NCI-H748 (cell line): ENCODE results near the gene TBCA.
"Not testable (repeated sequence)": the region's sequence is repeated elsewhere in the genome, so short reads cannot be mapped to it uniquely, and the experiment has no call there.

Experiments
- DNase-seq: peaks from one replicate; lab custom pipeline; 2025; ENCODE audit not compliant: unreplicated experiment; lab: John Stamatoyannopoulos, UW

The TBCA gene

DNA sequence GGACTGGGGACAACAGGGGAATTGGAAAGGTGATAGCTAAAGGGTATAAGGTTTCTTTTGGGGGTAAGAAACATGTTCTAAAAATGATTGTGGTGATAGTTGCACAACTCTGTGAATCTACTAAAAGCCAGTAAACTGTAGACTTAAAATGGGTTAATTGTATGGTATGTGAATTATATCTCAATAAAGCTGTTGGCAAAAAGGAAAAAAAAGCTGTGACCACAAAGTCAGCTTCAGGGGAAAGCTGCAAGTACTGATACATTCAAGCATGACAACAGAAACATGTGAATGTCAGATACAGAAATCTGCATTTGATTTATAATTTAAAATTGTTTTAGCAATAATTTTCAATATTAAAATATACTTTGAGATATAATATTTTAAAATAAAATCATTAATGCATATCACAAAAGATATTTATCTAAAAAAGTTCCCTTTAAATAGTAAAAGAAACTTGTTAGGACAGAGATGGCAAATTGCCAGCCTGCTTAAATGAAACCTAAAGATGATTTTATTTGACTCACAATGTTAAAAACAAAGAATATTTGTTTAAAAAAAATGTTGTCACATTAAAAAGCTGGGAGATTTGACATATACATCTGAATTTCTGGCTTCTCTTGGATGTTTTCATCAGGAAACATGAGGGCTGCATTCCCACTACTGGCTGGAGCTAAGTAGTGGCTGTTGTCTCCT lies 66.0 kb downstream of the TBCA start:
- DNase-seq, result no peak

DNA sequence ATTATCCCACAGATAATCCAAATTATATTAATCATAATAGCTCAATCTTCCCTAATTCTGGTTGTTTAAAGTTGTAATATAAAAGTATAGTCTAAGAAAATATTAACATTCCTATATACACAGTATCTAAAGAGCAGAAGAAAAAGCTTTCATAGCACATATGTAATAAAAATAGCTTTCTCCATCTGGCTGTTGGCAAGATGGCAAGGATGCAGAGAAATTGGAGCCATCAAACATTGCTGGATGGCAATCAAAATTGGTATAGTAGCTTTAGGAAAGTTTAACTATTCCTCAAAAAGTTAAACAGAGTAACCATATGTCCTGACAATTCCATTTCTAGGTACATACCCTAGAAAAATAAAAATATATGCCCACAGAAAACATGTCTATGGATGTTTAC lies 66.8 kb downstream of the TBCA start:
- DNase-seq, result no peak

DNA sequence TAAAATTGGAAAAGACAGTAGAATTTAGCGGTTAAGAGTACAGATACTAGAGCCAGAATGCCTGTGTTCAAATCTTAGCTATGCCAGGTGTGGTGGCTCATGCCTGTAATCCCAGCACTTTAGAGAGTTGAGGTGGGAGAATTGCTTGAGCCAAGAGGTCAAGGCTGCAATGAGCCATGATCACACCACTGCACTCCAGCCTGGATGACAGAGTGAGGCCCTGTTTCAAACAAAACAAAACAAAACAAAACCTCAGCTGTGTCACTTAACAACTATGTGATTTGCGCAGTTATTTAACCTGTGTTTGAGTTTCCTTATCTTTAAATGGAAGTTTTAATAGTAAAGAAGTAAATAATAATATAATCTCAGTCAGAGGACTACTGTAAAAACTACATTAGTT lies 68.3 kb downstream of the TBCA start:
- DNase-seq, result no peak

DNA sequence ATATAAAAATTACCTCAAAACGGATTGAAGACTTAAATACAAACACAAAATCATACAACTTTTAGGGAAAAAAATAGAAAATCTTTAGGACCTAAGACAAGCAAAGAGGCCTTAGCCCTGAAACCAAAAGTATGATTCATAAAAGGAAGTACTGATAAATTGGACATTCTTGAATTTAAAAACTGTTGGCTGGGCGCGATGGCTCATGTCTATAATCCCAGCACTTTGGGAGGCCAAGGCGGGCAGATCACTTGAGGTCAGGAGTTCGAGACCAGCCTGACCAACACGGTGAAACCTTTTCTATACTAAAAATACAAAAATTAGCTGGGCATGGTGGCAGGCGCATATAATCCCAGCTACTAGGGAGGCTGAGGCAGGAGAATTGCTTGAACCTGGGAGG lies 76.6 kb downstream of the TBCA start:
- DNase-seq, result not testable (repeated sequence)

DNA sequence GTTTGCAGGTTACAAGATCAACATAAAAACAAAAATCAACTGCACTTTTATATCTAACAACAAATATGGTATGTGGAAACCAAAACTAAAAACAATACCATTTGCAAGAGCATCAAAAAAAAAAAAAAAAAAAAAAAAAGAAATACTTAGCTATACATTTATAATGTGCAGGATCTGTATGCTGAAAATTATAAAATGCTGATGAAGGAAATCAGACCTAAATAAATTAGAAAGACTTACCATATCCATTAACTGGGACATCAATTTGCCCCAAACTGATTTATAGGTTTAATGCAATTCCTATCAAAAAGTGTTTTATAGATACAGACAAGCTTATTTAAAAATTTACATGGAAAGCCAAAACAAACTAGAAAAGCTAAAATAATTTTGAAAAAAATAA lies 77.2 kb downstream of the TBCA start:
- DNase-seq, result no peak

DNA sequence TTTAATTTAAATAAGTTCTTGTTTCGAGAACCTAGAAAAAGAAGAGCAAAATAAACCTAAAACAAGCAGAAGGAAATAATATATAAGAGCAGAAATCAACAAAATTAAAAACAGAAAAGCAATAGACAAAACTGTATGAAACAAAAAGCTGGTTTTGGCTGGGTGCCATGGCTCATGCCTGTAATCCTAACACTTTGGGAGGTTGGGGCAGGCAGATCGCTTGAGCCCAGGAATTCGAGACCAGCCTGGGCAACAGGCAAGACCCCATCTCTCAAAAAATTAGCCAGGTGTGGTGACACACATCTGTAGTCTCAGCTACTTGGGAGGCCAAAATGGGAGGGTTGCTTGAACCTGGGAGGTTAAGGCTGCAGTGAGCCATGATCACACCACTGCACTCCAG lies 78.4 kb downstream of the TBCA start:
- DNase-seq, result no peak

DNA sequence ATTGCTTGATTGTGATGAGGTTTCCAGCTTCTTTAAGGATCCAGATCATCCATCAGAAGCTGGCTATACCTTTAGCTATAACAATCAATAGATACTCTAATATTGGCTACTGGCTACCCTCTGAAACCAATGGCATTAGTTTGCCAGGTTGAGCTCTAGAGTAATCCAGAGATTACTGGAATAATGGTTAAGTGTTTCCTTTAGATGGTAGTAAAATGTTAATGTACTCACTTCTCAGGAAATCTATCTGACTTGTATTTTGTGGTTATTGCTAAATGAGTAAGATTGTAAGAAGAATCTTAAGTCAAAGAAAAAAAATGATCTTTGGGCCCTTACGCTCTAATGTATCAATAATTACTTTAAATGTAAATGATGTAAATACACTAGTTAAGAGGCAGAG lies 80.0 kb downstream of the TBCA start:
- no peak for DNase-seq

DNA sequence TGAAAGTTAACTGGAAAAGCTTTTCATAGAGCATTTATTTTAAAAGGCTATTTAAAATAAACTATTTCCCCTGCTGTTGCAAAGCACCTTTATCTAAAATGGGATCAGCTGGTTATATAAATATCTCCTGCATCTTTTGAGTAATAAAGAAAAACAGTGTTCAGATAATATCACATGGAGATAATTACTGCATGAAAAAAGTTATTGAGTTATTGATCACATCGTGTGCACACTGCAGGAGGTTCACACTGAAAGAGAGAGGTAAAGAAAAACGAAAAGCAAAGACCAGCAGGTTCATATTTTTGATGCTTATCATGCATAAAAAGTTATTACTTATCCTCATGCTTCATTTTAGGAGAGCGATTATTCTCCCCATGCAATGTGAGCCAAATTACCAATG lies 82.2 kb downstream of the TBCA start:
- no peak for DNase-seq

DNA sequence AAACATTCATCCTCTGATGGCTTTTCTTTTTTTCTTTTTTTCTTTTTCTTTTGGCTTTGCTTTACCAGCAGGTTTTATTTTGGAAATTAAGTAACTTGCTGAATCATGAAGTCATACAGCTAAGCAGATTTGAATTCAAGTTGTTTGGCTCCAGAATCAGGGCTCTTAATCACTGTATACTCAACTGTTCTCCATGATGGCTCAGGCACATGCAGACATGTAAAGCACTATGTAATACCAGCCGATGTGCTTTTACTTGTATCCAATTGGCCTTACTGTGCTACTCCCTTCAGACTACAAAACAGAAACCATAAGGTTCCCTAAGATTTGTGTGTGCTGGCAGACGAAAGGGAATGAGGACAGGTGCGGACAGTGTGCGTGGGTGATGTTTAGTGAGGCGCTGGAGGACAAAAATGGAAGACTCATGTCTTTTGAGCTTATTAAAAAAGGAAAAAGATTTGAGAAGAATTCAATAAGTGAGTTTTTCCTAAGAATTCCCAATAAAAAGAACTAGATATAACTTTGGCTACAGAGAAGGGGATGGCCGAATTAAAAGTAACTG lies 92.9 kb downstream of the TBCA start:
- no peak for DNase-seq

DNA sequence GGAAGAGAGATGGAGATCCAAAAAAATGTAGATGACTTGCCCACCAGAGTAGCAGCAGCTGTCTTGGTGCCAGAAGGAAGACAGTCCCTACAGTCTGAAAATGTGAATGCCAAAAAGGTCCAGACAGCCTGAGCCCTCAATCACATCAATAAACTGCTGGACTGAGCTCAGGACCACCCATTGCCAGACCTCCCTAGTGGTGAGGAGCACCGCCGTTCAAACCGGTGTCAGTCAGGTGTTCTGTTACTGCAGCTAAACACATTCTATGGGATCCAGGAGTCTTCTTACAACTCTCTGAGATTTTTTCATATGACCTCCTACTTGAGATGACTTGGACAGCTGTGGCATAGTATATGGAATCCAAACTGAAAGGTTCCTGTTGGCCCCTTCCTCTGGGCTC lies 105.6 kb downstream of the TBCA start:
- no peak for DNase-seq

DNA sequence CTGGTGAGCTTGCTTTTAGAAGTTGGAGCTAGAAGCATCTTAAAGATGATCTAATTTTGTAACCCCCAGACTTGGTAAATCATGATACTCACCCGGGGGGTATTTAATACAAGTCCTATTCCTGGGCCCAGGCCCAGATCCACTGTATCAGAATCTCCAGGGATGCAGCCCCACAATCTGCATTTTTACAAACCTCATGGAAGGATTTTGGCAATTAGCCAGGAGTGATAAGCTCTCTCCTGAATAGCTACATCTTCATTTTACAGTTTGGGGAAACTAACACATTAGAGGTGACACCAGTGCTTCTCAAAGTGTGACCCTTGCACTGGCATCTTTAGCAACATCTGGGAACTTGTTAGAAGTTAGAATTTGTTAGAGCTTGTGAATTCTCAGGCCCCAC lies 106.5 kb downstream of the TBCA start:
- DNase-seq, result peak; percentile 55

DNA sequence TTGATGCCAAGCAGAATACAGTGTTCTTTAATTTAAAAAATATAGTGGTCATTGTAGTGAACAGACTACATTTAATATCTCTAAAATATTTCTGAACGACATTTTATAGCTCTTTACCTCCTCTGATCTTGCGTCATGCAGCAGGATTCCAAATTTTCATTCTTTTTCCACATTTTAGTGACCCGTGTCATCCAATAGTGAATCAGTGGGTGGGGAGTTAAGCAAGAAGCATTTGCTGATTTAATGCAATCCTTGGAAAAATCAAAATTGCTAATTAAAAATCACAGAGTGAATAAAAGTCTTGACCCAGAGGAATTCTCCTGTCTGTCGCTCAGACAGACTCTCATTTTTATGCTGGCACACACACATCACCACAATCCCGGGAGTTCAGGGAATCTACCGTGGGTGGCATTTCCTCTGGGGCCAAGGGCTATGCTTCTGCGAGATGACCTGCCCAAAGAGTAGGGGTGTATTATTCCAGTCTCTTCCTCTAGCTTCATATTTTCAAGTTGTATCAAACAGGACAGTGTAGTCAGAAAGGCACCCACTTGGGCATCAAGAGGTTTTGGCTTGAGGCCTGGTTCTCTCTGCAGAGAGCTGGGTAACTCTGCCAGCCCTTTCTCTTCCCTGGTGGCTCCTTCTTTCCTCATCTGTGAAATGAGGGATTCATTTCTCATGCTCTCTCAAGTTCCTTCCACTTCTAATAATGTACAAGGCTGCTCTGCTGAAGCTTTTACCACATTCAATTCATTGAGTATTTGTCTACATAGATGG lies 112.9 kb downstream of the TBCA start:
- DNase-seq, result no peak

DNA sequence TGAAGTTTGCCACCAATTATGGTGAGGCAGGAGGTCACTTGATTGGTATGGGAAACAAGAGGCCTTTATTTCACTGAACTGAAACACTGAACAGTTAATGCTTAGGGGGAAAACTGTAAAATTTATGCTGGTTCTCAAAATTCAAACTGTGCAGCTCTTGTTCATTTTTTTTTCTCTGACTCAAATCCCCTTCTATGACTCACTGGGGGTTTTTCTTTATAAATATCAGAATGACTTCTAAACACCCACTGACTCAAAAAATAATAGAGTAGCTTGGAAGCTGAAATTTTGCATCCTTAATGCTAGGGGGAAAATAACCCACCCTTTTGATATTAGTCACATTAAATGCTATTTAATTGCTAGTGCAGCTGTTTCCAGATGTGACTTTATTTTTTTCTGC lies 113.5 kb downstream of the TBCA start:
- DNase-seq, result no peak

DNA sequence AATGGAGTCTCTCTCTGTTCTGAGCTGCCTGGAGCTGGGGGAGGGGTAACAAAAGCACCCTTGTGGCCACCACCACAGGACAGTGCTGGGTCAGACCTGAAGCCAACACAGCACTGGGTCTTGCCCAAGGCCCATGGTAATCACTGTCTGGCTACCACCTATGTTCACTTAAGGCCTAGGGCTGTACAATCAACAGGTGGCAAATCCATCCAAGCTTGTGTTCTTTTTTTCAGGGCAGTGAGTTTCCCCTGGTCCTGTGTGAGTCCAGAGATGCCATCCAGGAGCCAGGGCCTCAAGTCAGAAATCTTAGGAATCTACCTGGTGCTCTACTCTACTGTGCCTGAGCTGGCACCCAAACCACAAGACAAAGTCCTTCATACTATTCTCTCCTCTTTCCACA lies 117.5 kb downstream of the TBCA start:
- DNase-seq, result no peak

DNA sequence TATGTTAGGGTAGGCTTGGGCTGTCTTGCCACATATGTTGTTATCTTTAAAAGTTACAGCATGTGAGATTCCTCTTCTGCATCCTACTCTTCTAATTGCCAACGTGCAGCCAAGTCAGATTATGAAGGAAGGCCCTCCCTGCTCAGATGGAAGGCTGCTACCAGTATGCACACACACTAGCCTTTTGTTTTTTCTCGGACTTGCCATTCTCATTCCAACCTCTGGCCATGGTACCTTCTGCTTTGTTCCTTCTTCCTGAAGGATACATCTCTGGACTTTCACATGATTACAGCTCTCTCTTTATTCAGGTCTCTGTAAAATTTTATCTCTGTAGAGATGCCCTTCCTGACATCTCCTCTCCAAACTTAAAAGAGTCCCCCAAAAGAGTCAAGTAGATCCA lies 124.8 kb downstream of the TBCA start:
- DNase-seq, result no peak

DNA sequence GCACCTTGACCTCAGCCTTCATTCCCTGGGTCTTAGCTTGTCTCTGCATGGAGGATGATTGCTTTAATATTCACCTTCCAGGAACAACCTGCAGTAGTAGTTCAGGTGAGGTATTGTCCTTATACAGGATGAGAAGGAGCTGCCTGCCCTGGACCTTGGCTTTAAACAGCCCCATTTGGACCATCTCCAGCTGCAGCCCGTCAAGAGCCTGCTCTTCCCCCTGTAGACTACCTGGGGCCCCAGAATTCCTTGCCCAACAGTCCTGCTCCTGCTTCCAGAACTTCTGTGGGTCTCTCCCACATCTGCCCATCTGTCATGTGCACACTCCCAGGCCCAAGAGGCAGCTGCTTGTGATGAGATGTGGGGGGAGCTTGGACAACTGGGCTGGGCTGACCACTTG lies 125.5 kb downstream of the TBCA start:
- DNase-seq, result no peak

DNA sequence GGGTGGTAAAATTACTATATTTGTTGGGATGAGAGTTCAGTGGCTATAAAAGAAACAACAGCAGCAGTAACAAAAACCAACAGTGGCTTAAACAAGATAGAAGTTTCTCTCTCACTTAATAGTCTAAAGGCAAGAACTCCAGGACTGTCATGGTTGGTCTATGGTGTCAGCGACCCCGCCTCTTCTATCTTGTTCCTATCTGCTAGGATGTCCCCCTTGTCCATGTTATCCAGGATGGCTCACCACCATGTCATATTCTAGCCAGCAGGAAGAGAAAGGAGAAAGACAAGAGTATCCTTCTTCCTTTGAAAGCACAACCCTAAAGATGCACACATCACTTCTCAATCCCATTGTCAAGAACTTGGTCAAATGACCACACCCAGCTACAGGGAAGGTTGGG lies 126.4 kb downstream of the TBCA start:
- DNase-seq, result no peak

DNA sequence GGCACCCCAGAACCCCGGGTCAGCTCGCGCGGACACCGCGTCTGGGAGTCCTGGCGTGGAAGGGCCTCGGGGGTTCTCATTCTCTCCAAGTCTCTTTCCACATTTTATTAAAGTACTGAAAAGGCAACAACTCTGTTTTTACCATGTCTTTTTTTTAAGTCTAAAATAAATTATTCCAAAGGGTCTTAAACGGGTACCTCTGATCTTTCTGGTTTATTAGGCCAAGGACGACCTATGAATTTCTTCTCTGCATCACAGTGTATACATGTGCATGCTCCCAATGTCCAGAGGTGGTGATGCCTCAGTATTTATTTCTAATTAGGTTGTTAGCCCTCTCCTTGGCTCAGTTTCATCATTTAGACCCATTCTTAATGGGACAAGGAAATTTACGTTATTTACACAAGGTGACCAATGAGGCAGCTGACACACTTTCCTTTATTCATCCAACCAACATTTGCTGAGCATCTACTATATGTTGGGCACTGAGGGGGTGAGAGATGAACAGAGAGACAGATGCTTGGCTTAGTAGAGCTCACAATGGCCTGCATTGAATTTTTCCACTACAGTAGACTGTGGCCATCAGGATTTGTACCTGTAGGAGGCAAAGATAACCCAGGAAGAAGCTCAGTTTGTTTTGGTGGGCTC lies 130.0 kb downstream of the TBCA start:
- no peak for DNase-seq

DNA sequence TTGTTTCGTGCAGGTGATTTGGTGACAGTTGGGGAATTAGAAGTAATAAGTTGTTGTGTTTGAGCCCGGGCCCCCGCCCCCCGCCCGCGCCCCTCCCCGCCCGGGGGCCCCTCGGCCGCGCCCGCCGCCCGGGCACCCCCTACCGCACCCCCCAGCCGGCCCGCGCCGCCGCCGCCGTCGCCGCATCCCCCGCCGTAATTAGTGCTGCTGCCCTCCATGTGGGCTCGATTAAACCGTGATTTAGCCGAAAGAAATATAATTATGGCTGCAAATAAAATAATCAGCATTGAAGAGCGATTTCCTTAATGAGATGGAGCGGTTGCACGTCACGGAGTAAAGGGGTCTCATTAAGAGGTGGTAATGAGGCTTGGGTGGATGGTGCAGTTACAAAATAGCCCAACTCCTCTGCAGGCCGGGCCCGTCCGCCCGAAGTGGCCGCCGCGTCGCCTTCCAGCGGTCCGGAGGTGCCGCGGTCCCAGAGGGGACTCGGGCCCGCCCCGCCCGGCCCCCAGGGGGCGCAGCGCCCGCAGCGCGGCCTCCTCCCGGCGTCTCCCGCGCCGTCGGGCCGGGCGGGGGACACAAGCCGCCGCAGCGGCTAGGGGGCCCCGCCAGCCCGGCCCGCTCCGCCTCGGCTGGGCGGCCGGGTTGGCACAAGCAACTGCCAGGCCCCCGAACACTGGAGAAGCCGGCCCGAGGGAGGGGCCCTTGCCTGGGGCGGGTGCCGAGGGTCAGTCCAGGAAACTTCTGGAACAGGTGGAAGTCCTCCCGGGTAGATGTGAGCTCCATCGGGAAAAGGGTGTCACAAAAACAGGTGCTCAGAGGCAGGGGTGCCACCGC lies 130.8 kb downstream of the TBCA start:
- peak; percentile 63 for DNase-seq

DNA sequence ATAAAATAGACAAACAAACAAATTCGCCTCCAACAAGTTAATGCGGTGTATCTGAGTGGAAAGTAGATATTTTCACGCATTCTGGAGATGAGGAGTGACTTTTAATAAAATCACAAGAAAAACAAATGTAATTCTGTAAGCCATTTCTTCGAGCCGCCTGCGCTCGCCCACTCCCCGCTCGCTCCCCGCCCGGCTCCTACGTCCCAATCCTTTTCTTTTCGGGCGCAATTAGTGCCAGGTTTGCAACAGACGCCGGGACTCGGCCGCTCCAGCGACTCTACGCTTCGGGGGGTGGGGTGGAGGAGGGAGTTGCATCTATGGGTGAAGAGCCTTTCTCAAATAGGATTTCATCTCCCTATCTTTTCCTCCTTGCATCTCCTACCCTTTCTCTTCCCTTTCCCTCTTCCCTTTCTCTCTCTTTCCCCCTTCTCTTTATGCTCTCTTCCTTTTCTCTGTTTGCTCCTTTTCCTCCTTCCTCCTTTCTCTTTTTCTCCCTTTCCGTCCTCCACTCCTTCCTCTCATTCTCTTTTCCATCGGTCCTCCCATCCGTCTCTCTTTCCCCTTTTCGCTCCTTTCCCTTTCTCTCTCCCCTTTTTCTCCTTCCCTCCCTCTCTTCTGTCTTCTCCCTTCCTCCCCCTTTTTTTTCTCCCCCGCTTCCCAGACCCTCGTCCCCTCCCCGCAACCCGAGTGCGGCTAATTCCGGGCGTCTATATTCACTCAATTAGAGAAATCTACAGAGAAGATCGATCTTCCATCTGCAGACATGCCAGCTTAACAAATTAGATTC lies 131.6 kb downstream of the TBCA start:
- DNase-seq, result peak; percentile 61
